Brain microvascular endothelial cell (primary cell): ENCODE results near the gene CUX1.

ENCODE experiments used
- DNase-seq: peaks from one replicate; pipeline ENCODE4 v3.0.0-alpha.2; 2020
- H3K27ac ChIP-seq: fragments of 250-450 bp; sonication (Bioruptor Pico); 2 replicates; pipeline ENCODE4 v1.5.1; 2020; ENCODE audit warnings: mild to moderate bottlenecking, moderate library complexity
- H3K27me3 ChIP-seq: fragments of 250-450 bp; sonication (Bioruptor Pico); replicated peaks from 2 replicates; pipeline ENCODE4 v1.5.1; 2020; ENCODE audit warnings: mild to moderate bottlenecking
- H3K36me3 ChIP-seq: fragments of 250-450 bp; sonication (Bioruptor Pico); replicated peaks from 2 replicates; pipeline ENCODE4 v1.5.1; 2020; ENCODE audit warnings: mild to moderate bottlenecking
- H3K4me3 ChIP-seq: 2 replicates; pipeline ENCODE4 v1.5.1; 2011; ENCODE audit warnings: low read depth, mild to moderate bottlenecking, control low read depth, low read length, moderate library complexity
- in situ Hi-C: cut with HindIII; loops from 2 replicates; pipeline ENCODE4 v1.10.0; 2017; ENCODE audit warnings: low sequenced_read_pairs, low pct_ligation_motif_present
- TF ChIP-seq, protein P1 (sequence below): IDR thresholded peaks from 2 replicates; pipeline ENCODE4 v1.5.1; 2011; ENCODE audit warnings: low read depth, mild to moderate bottlenecking, moderate library complexity, low read length, control low read depth, inconsistent platforms; ENCODE audit errors: missing control alignments

The CUX1 gene

DNA sequence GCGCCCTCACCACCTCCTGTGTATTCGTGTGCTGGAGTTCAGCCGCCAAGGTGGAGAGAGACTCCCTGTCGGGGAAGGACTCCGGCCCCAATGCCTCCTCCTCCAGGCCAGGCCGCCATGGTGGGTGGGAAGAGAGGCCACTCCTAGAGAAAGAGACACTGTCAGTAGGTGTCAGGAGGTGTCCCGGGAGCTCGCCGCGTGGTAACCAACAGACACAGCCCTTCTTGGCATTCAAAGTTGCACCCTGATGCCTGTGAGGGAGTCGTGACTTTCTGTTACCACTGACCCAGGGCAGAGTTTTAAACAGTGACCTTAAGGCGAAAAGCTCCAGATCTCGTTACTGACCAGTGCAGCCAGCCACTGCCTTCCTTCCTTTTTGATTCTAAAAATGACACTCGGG is 155.2 kb downstream of the CUX1 start:
- TF ChIP-seq, protein P1, sequence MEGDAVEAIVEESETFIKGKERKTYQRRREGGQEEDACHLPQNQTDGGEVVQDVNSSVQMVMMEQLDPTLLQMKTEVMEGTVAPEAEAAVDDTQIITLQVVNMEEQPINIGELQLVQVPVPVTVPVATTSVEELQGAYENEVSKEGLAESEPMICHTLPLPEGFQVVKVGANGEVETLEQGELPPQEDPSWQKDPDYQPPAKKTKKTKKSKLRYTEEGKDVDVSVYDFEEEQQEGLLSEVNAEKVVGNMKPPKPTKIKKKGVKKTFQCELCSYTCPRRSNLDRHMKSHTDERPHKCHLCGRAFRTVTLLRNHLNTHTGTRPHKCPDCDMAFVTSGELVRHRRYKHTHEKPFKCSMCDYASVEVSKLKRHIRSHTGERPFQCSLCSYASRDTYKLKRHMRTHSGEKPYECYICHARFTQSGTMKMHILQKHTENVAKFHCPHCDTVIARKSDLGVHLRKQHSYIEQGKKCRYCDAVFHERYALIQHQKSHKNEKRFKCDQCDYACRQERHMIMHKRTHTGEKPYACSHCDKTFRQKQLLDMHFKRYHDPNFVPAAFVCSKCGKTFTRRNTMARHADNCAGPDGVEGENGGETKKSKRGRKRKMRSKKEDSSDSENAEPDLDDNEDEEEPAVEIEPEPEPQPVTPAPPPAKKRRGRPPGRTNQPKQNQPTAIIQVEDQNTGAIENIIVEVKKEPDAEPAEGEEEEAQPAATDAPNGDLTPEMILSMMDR: no peak
- DNase-seq: no peak
- H3K36me3 ChIP-seq: no peaks in the 10 kb centered on the region
- H3K4me3 ChIP-seq: no peak overlapping the region
- no peaks in the 10 kb centered on the region for H3K27me3 ChIP-seq
- in situ Hi-C loops: no loop called here
- H3K27ac ChIP-seq: no peak overlapping the region

DNA sequence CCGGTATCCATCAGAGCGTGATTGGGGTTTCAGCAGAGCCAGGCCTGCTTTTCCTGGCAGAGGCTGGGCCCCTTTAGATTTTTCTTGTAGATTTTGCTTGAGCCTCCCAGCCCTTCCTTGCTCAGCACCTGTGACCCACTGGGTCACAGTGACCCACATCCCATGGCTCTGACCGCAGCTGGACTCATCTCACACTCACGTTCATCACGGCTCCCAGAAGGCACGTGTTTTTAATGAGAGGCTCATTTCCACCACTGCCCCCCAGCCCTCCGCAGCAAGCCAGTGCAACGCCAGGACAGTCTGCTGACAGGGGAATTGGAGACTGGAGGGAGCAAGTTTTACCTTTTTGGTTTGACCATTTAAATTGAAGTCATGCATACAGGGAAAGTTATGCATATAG is 155.7 kb downstream of the CUX1 start:
- H3K4me3 ChIP-seq: no peak overlapping the region
- TF ChIP-seq, protein P1: no peak
- in situ Hi-C loops: no loop called here
- no peak for DNase-seq
- no peaks in the 10 kb centered on the region for H3K36me3 ChIP-seq
- H3K27me3 ChIP-seq: no peaks in the 10 kb centered on the region
- H3K27ac ChIP-seq: no peak overlapping the region

DNA sequence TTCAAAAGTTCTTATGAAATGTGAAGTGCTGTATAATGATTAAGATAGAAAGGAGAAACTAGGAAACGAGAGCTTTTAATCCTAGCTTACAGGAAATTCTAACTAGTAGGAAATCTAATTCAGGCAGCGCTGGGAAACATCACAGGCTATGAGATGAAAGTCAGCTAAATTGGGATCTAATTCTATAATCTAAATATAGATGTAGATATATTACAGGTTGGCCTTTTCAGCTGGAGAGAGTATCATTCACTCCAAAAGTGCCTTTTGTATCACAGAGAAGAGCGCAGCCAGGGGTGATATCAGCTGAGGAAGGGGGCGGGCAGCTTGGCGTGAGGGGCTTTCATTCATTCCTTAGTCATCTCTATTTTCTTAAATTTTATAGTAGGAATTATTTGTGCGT is 157.0 kb downstream of the CUX1 start:
- TF ChIP-seq, protein P1: no peak
- Histone ChIP-seq H3K36me3 (no peaks in the 10 kb centered on the region), H3K27me3 (no peaks in the 10 kb centered on the region), H3K27ac (no peak overlapping the region), H3K4me3 (no peak overlapping the region)
- in situ Hi-C loops: no loop called here
- DNase-seq: no peak

DNA sequence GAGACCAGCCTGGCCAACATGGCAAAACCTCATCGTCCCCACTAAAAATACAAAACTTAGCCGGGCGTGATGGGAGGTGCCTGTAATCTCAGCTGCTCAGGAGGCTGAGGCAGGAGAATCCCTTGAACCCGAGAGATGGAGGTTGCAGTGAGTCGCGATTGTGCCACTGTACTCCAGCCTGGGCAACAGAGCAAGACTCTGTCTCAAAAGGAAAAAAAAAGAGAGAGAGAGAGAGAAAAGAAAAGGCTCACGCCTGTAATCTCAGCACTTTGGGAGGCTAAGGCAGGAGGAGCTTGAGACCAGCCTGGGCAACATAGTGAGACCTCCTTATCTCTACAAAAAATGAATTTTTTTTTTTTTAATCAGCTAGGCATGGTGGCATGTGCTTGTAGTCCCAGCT is 157.6 kb downstream of the CUX1 start:
- TF ChIP-seq, protein P1: no peak
- in situ Hi-C loops: no loop called here
- H3K36me3 ChIP-seq: no peaks in the 10 kb centered on the region
- no peak for DNase-seq
- H3K4me3 ChIP-seq: no peak overlapping the region
- H3K27ac ChIP-seq: no peak overlapping the region
- H3K27me3 ChIP-seq: no peaks in the 10 kb centered on the region

DNA sequence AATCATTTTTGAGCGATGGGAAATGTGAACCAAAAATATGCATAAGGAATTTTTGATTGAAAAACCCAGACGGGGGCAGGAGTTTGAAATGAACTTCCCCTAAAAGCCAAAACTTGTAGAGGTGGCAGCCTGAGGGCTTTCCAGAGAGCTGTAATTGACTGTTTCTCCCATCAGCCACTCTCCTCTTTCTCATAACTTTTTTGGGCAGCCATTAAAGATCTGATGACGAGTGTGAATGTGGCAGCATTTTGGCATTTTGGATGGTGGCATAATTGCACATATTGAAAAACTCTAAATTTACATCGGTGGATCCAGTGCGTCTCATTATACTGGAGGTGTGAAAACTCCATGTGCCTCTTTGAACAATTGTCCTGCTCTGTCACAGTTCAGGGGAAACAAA is 159.0 kb downstream of the CUX1 start:
- DNase-seq: no peak
- Histone ChIP-seq H3K4me3 (no peak overlapping the region), H3K27ac (no peak overlapping the region), H3K27me3 (no peaks in the 10 kb centered on the region), H3K36me3 (no peaks in the 10 kb centered on the region)
- TF ChIP-seq, protein P1: no peak
- in situ Hi-C loops: no loop called here

DNA sequence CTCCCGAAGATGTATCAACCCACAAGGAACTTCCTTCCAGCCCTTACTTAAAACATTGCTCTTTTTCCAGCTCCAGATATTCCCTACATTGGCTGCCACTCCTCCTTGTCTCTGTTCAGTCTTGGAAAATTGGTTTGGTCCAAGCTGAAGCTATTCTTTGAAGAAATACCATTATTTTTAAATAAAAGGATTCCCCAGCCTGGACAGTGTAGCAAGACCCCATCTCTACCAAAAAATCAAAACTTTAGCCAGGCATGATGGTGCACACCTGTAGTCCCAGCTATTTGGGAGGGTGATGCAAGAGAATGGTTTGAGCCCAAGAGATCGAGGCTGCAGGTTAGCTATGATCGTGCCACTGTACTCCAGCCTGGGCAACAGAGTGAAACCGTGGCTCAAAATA is 159.8 kb downstream of the CUX1 start:
- in situ Hi-C loops: no loop called here
- TF ChIP-seq, protein P1: no peak
- no peak for DNase-seq
- Histone ChIP-seq H3K4me3 (no peak overlapping the region), H3K36me3 (no peaks in the 10 kb centered on the region), H3K27me3 (no peaks in the 10 kb centered on the region), H3K27ac (no peak overlapping the region)
